Activated naive CD8-positive, alpha-beta T cell treated with anti-CD3 and anti-CD28 coated beads for 36 hours (primary cell): ENCODE results near the gene SRCAP. TPM values are rescaled to one million over a fixed set of nuclear protein-coding genes. Genes with fewer than 3 reads are reported as not detected.
"Not testable (repeated sequence)": the region's sequence is repeated elsewhere in the genome, so short reads cannot be mapped to it uniquely, and the experiment has no call there.

ENCODE experiments used
- DNase-seq: peaks from one replicate; pipeline ENCODE4 v3.0.0; 2021
- H3K27ac Mint-ChIP-seq: one replicate; pipeline ENCODE4 v1.8.0; 2022; ENCODE audit warnings: mild to moderate bottlenecking, moderate library complexity, mixed read lengths
- H3K27me3 Mint-ChIP-seq: one replicate; pipeline ENCODE4 v1.8.0; 2022; ENCODE audit warnings: mild to moderate bottlenecking, mixed read lengths
- H3K36me3 Mint-ChIP-seq: one replicate; pipeline ENCODE4 v1.8.0; 2021; ENCODE audit warnings: mild to moderate bottlenecking, mixed read lengths
- H3K4me1 Mint-ChIP-seq: one replicate; pipeline ENCODE4 v1.8.0; 2021; ENCODE audit warnings: mixed read lengths
- H3K4me3 Mint-ChIP-seq: one replicate; pipeline ENCODE4 v1.8.0; 2022; ENCODE audit warnings: mild to moderate bottlenecking, moderate library complexity, mixed read lengths
- H3K9me3 Mint-ChIP-seq: one replicate; pipeline ENCODE4 v1.8.0; 2022; ENCODE audit warnings: mixed read lengths
- total RNA-seq, 2 experiments: library from RNA; stranded (reverse); gene quantifications; one replicate each; pipeline ENCODE4 v1.2.3, GENCODE V29; 2021

Gene SRCAP
- total RNA-seq, 2 experiments from 2014 or later: 66.1 to 72.6 TPM

GRCh38 chr16:30675143-30675542, 23.8 kb upstream of the SRCAP start:
- no peak overlapping the region for H3K27ac Mint-ChIP-seq

GRCh38 chr16:30677931-30678585, 20.9 kb upstream of the SRCAP start:
- Mint-ChIP-seq H3K4me3 (no peak overlapping the region), H3K36me3 (no peaks in the 10 kb centered on the region), H3K27me3 (no peaks in the 10 kb centered on the region), H3K9me3 (no peaks in the 10 kb centered on the region), H3K4me1 (peaks cover 4% of the 10 kb centered on the region), H3K27ac (no peak overlapping the region)
- no peak for DNase-seq

More at GRCh38 chr16:30675143-30675542, 23.8 kb upstream of the SRCAP start:
- Mint-ChIP-seq H3K27me3 (no peaks in the 10 kb centered on the region), H3K36me3 (peaks cover 3% of the 10 kb centered on the region), H3K4me1 (peaks cover 4% of the 10 kb centered on the region), H3K4me3 (no peak overlapping the region), H3K9me3 (no peaks in the 10 kb centered on the region)
- DNase-seq: no peak

GRCh38 chr16:30678586-30678970, 20.4 kb upstream of the SRCAP start:
- Mint-ChIP-seq H3K9me3 (no peaks in the 10 kb centered on the region), H3K4me3 (no peak overlapping the region), H3K36me3 (no peaks in the 10 kb centered on the region), H3K4me1 (peaks cover 4% of the 10 kb centered on the region), H3K27ac (no peak overlapping the region), H3K27me3 (no peaks in the 10 kb centered on the region)
- DNase-seq: no peak

GRCh38 chr16:30680326-30680725, 18.6 kb upstream of the SRCAP start:
- Mint-ChIP-seq H3K27me3 (no peaks in the 10 kb centered on the region), H3K4me3 (no peak overlapping the region), H3K36me3 (no peaks in the 10 kb centered on the region), H3K4me1 (peaks cover 4% of the 10 kb centered on the region), H3K9me3 (no peaks in the 10 kb centered on the region), H3K27ac (no peak overlapping the region)
- no peak for DNase-seq

GRCh38 chr16:30688701-30689100, 10.3 kb upstream of the SRCAP start:
- Mint-ChIP-seq H3K36me3 (no peaks in the 10 kb centered on the region), H3K27ac (no peak overlapping the region), H3K4me3 (no peak overlapping the region), H3K4me1 (peaks cover 4% of the 10 kb centered on the region), H3K27me3 (no peaks in the 10 kb centered on the region), H3K9me3 (no peaks in the 10 kb centered on the region)
- DNase-seq: no peak

GRCh38 chr16:30691907-30692306, 7.1 kb upstream of the SRCAP start:
- no peak overlapping the region for H3K4me3 Mint-ChIP-seq
- no peaks in the 10 kb centered on the region for H3K9me3 Mint-ChIP-seq
- DNase-seq: no peak
- no peaks in the 10 kb centered on the region for H3K27me3 Mint-ChIP-seq
- H3K4me1 Mint-ChIP-seq: peaks cover 6% of the 10 kb centered on the region
- no peak overlapping the region for H3K27ac Mint-ChIP-seq
- H3K36me3 Mint-ChIP-seq: no peaks in the 10 kb centered on the region

GRCh38 chr16:30692396-30693064, 6.4 kb upstream of the SRCAP start:
- no peaks in the 10 kb centered on the region for H3K9me3 Mint-ChIP-seq
- DNase-seq: no peak
- no peaks in the 10 kb centered on the region for H3K27me3 Mint-ChIP-seq
- no peak overlapping the region for H3K27ac Mint-ChIP-seq
- no peaks in the 10 kb centered on the region for H3K36me3 Mint-ChIP-seq
- H3K4me3 Mint-ChIP-seq: no peak overlapping the region
- H3K4me1 Mint-ChIP-seq: peaks cover 11% of the 10 kb centered on the region

- H3K4me1 Mint-ChIP-seq: peaks cover 20% of the 10 kb centered on the region
- no peak overlapping the region for H3K4me3 Mint-ChIP-seq
- peaks cover 11% of the 10 kb centered on the region for H3K36me3 Mint-ChIP-seq
- H3K27me3 Mint-ChIP-seq: no peaks in the 10 kb centered on the region
- no peak overlapping the region for H3K27ac Mint-ChIP-seq
- no peak for DNase-seq
- no peaks in the 10 kb centered on the region for H3K9me3 Mint-ChIP-seq
Observed at GRCh38 chr16:30694926-30695693, 3.9 kb upstream of the SRCAP start.

GRCh38 chr16:30696646-30697045, 2.3 kb upstream of the SRCAP start:
- H3K27ac Mint-ChIP-seq, H3K9me3 Mint-ChIP-seq, H3K4me3 Mint-ChIP-seq, H3K27me3 Mint-ChIP-seq, DNase-seq: not testable (repeated sequence)
- Mint-ChIP-seq H3K36me3 (peaks cover 15% of the 10 kb centered on the region), H3K4me1 (peaks cover 26% of the 10 kb centered on the region)

- H3K27me3 Mint-ChIP-seq: no peaks in the 10 kb centered on the region
- DNase-seq: no peak
- peaks cover 18% of the 10 kb centered on the region for H3K36me3 Mint-ChIP-seq
- H3K9me3 Mint-ChIP-seq: no peaks in the 10 kb centered on the region
- H3K4me1 Mint-ChIP-seq: peaks cover 26% of the 10 kb centered on the region
- H3K27ac Mint-ChIP-seq: peak overlapping the region; percentile 99
- H3K4me3 Mint-ChIP-seq: peak overlapping the region; percentile 99
Observed at GRCh38 chr16:30697264-30698138, 1.5 kb upstream of the SRCAP start.

GRCh38 chr16:30698139-30698815, 694 bp upstream of the SRCAP start:
- peak overlapping the region; percentile 99 for H3K4me3 Mint-ChIP-seq
- peak; percentile 99 for DNase-seq
- H3K4me1 Mint-ChIP-seq: peaks cover 30% of the 10 kb centered on the region

GRCh38 chr16:30699615-30700099, 686 bp downstream of the SRCAP start:
- DNase-seq: no peak
- H3K27ac Mint-ChIP-seq: peak overlapping the region; percentile 96
- no peaks in the 10 kb centered on the region for H3K9me3 Mint-ChIP-seq
- no peaks in the 10 kb centered on the region for H3K27me3 Mint-ChIP-seq
- peaks cover 25% of the 10 kb centered on the region for H3K4me1 Mint-ChIP-seq
- H3K4me3 Mint-ChIP-seq: peak overlapping the region; percentile 99
- peaks cover 28% of the 10 kb centered on the region for H3K36me3 Mint-ChIP-seq

More at GRCh38 chr16:30698139-30698815, 694 bp upstream of the SRCAP start:
- H3K27me3 Mint-ChIP-seq: no peaks in the 10 kb centered on the region
- no peaks in the 10 kb centered on the region for H3K9me3 Mint-ChIP-seq
- H3K27ac Mint-ChIP-seq: peak overlapping the region; percentile 99
- H3K36me3 Mint-ChIP-seq: peaks cover 22% of the 10 kb centered on the region

GRCh38 chr16:30700491-30700890, 1.5 kb downstream of the SRCAP start:
- Mint-ChIP-seq H3K4me3 (peak overlapping the region; percentile 99), H3K27ac (peak overlapping the region; percentile 42)

GRCh38 chr16:30700971-30701370, 2.0 kb downstream of the SRCAP start:
- Mint-ChIP-seq H3K36me3 (peaks cover 31% of the 10 kb centered on the region), H3K4me1 (peaks cover 25% of the 10 kb centered on the region), H3K9me3 (no peaks in the 10 kb centered on the region), H3K27me3 (no peaks in the 10 kb centered on the region), H3K4me3 (peak overlapping the region; percentile 32), H3K27ac (peak overlapping the region; percentile 42)
- no peak for DNase-seq

More at GRCh38 chr16:30700491-30700890, 1.5 kb downstream of the SRCAP start:
- DNase-seq: no peak
- Mint-ChIP-seq H3K9me3 (no peaks in the 10 kb centered on the region), H3K36me3 (peaks cover 28% of the 10 kb centered on the region), H3K27me3 (no peaks in the 10 kb centered on the region), H3K4me1 (peaks cover 25% of the 10 kb centered on the region)
